GM19240 (cell line): Measurements from ENCODE around the gene CCDC33.

Experiments
- DNase-seq: peaks from one replicate; pipeline ENCODE4 v3.0.0; 2011; ENCODE audit warnings: low spot score; ENCODE audit not compliant: insufficient read length

CCDC33 gene

DNA sequence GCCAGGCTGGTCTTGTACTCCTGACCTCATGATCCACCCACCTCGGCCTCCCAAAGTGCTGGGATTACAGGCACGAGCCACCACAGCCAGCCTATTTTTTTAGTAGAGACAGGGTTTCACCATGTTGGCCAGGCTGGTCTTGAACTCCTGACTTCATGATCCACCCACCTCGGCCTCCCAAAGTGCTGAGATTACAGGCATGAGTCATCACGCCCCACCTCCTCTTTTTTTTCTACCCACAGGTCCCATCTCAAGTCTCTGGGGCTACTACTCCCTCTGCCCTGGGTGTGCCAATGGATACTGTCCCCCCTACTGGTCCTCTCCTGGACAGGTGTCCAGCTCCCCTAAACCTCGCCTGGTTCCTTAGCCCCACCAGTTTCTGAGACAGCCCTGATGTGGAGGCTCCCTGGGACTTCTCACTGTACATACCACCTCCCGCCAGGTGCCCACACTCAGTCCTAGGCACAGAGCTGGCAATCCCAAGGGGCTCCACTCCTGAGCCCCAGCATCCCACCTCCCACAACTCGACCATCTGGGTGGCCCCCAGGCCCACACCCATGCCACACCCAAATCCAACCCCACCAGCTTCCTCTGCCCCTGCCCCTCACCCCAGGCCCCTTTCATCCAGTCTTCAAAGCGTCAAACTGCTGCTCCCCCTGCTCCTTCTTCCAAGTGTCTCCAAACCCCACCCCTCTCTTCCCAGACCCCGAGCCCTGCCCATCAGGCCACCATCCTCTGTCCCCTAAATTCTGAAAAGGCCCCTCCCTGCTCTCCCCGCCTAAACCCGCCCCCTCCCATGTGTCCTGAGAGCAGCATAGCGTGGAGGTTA lies 144.4 kb downstream of the CCDC33 start:
- no peak for DNase-seq

- DNase-seq: no peak
Measured at GRCh38 chr15:74381190-74381453, 145.0 kb downstream of the CCDC33 start.

DNA sequence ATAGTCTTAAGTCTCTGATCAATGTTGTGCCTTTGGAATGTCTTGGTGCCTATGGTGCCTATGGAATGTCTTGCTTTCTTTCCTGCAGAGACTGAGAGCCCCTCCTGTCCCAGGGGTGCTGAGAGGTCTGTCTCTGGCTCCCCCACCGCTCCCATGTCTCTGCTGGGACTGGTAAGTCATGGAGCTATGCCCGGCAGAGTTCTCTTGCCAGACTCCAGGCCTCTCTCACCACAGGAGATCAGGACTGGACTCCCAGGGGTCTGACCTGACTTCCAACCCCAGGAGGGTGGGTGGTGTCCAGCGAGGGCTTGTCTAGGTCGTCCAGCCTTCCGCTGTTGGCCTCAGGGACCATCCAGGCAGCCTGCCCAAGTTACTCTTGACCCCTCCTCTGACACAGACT lies 145.4 kb downstream of the CCDC33 start:
- DNase-seq: no peak

- DNase-seq: no peak
Measured at GRCh38 chr15:74382004-74382816, 146.1 kb downstream of the CCDC33 start.

GRCh38 chr15:74383286-74383685 lies 147.2 kb downstream of the CCDC33 start:
- no peak for DNase-seq

- no peak for DNase-seq
Measured at GRCh38 chr15:74383695-74384565, 147.8 kb downstream of the CCDC33 start.

DNA sequence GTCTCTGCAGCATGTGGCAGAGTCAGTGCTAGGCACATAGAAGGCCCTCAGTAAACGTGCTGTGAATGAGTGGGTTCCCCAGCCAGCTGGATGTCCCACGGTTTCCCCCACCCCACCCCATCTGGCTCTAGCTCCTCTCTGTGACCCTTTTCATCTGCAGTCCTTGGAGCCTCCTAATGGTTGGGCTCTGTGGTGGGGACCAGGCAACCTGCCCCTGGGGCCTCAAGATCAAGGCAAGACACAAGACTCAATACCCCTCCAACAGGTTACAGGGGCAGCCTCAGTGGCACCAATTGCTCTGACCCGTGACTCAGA lies 148.4 kb downstream of the CCDC33 start:
- no peak for DNase-seq

DNA sequence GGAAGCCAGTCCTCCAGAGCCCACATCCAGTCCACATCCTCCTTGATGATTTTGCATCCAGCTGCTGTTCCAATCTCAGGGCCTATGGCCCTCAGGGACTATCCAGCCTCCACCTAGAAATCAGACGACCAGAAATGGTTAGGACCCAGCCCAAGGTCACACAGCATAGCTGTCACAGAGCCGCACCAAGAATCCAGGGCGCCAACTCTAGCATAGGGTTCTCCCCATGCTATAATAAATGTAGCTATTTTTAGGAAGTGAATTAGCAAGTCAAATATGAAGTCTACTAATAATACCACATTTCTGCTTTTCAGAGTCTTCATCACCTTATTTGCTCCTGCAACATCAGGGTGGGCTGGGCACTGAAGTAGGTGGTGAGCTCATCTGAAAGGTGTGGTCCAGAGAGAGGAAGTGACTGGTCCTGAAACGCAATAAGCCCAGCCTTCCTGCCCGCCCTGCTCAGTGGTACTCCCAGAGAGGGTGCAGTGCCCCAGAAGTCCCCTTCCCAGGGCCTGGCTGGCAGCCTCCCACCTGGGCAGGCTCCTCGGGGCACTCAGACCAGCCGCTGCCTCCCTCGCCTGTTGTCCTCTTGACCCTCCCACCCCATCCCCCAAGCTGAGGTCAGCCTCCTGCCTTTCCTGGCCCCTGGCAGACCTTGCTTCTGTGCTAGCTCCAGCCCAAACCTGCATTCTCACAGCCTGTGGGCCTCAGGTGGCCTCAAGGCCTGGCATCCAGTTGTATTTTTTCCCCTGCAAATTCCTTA lies 148.9 kb downstream of the CCDC33 start:
- no peak for DNase-seq

DNA sequence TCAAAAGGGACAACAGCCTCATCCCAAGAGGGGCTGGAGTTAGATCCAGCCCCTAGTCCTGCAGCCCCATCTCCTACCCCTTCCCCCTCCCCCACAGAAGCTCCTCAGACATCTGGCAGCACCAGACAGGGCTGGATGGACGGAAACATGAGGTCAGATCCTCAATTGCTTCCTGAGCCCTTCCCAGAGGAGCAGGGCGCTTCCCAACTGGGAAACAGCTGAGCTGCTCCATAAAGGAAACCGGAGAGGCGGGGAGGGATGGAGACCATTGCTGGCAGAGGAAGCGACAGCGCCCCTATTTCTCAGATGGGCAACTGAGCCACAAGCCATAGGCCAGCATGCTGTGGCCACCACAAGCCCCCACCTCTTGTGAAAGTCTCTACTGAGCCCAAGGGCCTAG lies 149.6 kb downstream of the CCDC33 start:
- no peak for DNase-seq
